ENCODE measurements around the gene TWIST2.

TWIST2 gene

GRCh38 chr2:238907717-238908173, 59.9 kb downstream of the TWIST2 start:
- DNase-seq: no peak

- no peak for DNase-seq
Observed at GRCh38 chr2:238908960-238909951, 61.4 kb downstream of the TWIST2 start.

DNA sequence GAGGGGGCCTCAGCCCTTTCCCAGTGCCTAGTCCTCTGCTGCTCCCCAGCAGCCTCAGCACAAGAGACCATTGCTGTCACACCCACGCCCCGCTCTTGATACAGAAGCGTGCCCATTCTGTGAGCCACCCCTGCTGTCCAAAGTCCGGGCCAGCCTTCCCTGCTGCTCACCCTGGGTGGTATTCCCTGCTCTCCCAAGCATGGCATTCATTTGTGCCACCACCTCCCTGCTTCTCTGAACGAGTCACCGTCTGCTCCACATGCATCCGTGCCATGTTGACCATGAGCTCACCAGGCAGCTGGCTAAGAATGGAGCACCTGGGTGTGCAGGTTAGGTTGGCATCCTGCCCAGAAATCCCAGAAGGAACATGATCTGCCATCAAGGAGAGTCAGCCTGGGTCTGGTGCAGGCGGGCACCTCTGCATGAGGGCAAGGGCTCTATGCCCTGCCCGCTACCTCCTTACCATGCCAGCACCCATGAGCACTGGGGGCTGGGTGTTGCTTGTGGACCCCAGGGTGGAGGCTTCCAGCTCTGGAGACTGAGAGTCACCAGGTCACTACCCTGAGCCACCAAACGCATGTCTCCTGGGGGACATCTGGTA, 63.0 kb downstream of the TWIST2 start:
- no peak for DNase-seq

DNA sequence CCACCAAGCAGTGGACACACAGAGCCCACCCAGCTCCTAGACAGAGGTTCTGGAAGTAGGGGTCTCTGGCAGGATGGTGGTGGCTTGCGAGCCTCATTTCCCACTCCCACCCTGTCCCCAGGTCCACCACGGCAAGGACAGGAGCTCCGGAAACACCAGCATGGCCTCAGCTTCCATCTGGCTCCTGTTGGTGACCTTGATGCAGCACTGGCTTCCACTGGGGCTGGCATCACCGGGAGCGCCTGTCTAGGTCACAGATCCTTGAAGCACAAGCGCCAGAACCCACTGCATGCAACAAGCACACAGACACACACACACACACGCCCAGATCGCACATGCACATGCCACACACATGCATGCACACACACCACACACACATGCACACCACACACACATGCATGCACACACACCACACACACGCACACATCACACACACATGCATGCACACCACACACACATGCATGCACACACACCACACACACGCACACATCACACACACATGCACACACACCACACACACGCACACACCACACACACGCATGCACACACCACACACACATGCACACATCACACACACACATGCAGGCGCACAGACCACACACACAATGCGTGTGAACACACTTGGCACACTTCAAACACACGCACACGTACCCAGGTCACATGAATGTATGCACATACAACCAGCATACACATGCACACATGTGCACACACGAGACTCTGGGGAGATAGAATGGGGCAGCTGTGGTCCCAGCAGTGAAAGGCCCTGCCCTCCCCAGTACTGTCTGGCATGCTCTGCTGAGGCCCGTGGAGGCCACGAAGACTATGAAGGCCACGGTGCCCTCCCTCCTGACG, 63.7 kb downstream of the TWIST2 start:
- DNase-seq: no peak

DNA sequence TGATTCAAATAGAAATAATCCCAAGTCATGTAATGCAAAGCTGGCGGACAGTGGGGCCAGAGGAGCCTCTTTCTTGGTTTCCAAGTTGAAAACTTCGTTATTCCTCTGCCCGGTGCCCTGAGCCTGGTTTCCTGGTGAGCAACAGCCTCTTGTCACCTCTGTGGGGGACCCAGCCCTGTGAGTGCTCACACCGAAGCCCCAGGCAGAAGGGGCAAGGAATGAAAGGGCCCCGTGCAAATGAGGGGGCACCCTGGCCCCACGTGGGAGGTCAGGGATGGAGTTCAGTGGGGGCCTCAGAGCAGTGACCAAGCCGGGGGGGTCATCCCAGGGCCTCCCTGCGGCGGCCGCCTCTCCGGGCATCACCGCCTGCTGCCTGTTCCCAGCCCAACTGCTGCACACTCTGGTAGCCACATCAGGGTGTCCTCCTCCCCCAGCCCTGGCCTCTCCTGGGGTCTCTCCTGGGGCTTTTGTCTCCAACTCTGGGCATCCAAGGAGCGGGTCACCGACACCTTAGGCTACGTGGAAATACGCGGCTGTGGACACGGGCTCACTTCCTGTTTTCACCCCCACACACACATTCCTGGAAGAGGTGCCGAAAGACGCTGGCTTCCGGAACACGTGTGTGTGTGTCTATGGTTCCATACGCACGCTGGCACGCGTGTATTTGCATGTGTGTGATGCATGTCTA, 64.5 kb downstream of the TWIST2 start:
- DNase-seq: no peak

GRCh38 chr2:238912916-238913875, 65.3 kb downstream of the TWIST2 start:
- no peak for DNase-seq

DNA sequence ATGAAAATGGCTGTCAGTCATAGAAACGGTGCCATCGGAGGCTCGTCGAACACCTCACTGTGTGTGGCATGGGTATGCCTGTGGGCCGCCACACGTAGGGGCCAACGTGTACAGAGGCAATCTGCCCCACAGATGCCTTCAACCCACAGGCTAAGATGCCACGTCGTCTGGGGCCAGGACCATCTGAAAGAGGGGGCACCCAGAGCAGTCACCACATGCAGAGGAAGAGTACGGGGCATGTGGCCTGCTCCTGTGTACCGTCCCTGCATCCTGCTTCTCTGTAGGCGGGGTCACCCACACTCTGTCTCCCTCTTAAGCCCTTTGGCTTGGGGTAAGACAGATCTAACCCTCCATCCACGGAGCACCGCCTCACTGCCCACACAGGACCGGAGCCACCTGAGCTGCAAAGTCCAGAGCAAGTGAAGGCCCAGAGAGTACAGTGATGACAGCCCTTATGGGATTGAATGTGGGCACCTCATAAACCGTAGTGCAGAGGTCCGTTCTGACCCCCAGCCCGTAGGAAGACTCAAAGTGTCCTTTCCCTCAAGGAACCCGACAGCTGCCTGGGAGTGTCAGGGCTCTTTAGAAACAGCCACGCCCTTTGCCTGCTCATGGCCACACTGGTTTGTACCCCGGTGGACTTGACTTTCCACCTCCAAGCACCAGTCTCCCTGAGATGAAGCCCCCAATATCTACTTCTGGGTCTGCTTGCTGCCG, 66.2 kb downstream of the TWIST2 start:
- no peak for DNase-seq

GRCh38 chr2:238914648-238915015, 66.7 kb downstream of the TWIST2 start:
- DNase-seq: no peak

GRCh38 chr2:238915196-238915595, 67.3 kb downstream of the TWIST2 start:
- DNase-seq: no peak

- no peak for DNase-seq
Observed at GRCh38 chr2:238915596-238915995, 67.7 kb downstream of the TWIST2 start.

DNA sequence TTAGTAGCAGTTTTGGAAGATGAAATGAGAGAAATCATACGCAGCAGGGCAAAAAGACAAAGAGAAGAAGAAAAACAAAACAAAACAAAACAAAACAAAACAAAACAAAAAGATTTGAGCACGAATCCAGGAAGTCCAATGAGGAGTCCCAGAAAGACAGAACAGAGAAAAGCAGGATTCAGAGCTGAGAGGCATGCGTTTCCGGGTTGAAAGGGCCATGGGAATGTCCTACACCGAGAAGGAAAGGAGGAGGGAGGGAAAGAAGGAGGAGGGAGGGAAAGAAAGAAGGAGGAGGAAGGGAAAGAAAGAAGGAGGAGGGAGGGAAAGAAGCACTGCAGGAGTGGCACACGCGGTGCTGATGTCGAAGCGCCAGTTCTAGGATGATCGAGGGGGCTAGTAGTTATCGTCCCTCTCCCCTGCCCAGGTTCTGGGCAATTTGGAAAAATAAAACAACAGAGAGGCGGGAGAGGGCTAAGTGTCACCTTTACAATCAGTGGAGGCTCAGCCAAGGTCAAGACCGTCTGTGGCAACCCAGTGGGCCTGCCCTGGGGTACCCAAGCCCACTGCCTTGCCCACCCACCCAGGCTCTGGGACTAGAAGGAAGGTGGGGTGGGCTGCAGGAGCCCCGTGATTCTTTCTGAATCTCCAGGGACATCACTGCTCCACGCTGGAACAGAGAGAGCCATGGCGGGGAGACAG, 68.4 kb downstream of the TWIST2 start:
- no peak for DNase-seq

DNA sequence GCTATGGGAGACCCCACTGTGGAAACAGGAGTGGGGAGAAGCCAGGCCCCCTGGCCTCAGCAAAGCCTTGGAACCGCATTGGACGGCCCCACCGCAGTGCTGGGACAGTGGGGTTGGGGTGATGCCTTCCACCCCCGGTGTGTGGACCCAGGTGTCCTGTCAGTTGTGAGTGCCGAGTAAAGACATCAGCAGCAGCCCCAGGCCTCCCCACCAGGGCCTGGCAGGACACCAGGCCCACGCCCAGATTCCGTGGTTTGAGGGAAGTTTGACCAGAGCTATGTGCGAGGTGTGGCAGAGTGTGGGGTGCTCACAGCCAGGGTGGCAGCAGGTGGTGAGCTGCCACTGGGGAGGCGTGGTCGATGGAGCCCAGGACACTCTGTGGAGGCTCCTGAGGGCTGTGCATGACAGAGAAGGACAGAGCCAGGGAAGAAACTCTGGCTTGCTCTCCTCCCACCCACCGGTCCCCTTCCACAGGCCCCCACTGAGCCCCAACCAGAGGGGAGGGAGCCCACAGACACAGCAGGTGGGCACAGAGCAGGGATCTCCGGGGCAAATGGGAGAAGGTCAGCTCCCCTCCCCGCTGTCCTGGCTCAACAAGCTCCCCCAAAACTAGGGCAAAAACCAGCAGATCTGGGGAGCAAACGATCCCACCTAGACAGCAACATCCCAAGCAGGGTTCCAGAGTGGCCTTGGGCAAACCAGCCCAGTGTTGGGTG, 69.1 kb downstream of the TWIST2 start:
- no peak for DNase-seq

DNA sequence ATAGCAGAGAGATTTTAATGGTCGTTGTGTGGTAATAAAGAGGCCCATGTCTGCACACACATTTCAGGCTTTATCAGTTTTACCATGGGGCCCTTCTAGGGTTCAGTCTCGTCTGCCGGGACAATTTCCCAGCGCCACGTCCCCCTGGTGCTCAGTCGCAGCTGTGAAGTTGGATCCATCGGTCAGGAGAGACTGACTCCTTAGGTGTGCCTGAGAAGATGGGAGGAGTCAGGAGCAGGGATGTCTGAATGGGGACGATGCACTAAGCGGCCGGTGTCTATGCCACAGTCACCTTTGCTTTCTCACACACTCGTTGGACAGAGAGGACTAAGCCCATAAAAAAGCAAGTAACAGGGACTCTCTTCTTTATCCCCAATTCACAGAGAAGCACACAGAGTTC, 71.4 kb downstream of the TWIST2 start:
- no peak for DNase-seq

DNA sequence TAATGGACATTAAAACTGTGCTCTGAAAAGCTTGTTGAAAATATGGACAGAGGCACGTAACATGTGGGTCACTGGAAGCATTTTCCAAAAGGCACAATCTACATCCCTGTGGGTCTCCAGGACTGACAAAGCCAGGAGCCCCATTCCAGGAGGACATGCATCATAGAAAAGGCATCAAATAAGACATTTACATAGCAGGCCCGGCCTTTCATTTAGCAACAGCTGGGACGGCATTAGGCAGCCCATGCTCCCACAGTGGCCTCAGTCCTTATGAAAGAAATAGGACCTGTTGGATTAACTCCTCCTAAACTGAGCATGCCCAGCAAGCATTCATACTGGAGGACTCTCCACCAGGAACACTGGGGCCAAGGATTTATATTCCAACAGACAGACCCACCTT, 72.2 kb downstream of the TWIST2 start:
- DNase-seq: no peak

GRCh38 chr2:238920601-238921001, 72.7 kb downstream of the TWIST2 start:
- no peak for DNase-seq

- DNase-seq: no peak
Observed at GRCh38 chr2:238921259-238921658, 73.4 kb downstream of the TWIST2 start.

- no peak for DNase-seq
Observed at GRCh38 chr2:238921681-238922319, 73.9 kb downstream of the TWIST2 start.

- no peak for DNase-seq
Observed at GRCh38 chr2:238922435-238922834, 74.5 kb downstream of the TWIST2 start.

DNA sequence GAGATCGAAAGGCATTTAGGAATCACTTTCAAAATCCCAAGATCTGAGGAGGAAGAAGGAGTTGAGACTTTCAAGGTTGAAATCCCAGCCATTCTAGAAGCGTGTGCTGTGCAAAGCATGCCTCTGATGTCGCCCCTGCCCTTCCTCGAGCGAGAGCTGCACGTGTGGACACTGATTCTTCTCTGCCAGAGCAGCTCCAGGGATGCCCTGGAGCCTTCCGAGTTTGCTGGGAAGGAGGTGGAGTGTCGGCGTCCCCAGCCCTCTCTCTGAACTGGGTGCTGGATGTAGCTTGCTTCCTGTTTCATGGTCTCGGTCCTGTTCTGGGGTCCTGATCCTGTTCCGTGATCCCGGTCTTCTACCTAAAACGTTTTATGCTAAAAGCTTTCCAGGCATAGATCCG, 76.1 kb downstream of the TWIST2 start:
- DNase-seq: no peak

Data from GDM1 (cell line).